Osteocyte (in vitro differentiated cells): ENCODE data around the gene PDZRN3. TPM values are rescaled to one million over a fixed set of nuclear protein-coding genes. Genes with fewer than 3 reads are reported as not detected.

Experiments
- DNase-seq: peaks from one replicate; pipeline ENCODE4 v3.0.0; 2021; ENCODE audit warnings: mixed read lengths; ENCODE audit not compliant: unreplicated experiment; ENCODE audit errors: extremely low spot score
- H3K27ac Mint-ChIP-seq: one replicate; pipeline ENCODE4 v1.8.0; 2021; ENCODE audit warnings: mild to moderate bottlenecking, mixed read lengths; ENCODE audit not compliant: unreplicated experiment
- H3K27me3 Mint-ChIP-seq: one replicate; pipeline ENCODE4 v1.8.0; 2021; ENCODE audit warnings: mixed read lengths; ENCODE audit not compliant: unreplicated experiment
- H3K36me3 Mint-ChIP-seq: one replicate; pipeline ENCODE4 v1.8.0; 2021; ENCODE audit warnings: mixed read lengths; ENCODE audit not compliant: unreplicated experiment
- H3K4me1 Mint-ChIP-seq: one replicate; pipeline ENCODE4 v1.8.0; 2021; ENCODE audit warnings: mixed read lengths; ENCODE audit not compliant: unreplicated experiment
- H3K4me3 Mint-ChIP-seq: one replicate; pipeline ENCODE4 v1.8.0; 2021; ENCODE audit warnings: mild to moderate bottlenecking, moderate library complexity, mixed read lengths; ENCODE audit not compliant: unreplicated experiment
- H3K9me3 Mint-ChIP-seq: one replicate; pipeline ENCODE4 v1.8.0; 2021; ENCODE audit warnings: mixed read lengths; ENCODE audit not compliant: unreplicated experiment
- total RNA-seq: library from RNA; stranded (reverse); gene quantifications from 2 replicates; pipeline ENCODE4 v1.2.1, GENCODE V29; 2021
- TF ChIP-seq, protein P1 (sequence below): fragments of 200-600 bp; sonication (generic); IDR thresholded peaks from 2 replicates; pipeline ENCODE4 v1.5.0; 2021; ENCODE audit warnings: antibody characterized with exemption, mild to moderate bottlenecking, moderate library complexity

The PDZRN3 gene
- total RNA-seq, 1 donor from 2014 or later = 34.1 TPM

DNA sequence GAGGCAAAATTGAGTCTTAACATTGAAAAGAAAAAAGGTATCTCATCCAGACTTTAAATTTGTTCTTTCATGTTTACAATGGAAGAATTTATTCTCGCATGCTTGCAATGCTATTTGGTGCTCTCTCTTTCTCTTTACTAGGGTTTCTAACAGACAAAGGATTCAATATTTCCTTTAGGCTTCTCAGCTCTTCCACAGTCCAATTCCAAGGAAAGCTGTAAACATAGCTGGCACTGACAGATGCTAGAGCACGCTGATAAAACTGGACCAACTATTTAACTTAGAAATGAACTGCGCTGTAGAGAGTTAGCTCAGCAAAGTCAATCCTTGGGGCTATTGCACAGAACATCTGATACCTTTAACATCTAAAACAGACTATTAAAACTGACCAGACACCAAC, 81.3 kb downstream of the PDZRN3 start:
- TF ChIP-seq, protein P1, sequence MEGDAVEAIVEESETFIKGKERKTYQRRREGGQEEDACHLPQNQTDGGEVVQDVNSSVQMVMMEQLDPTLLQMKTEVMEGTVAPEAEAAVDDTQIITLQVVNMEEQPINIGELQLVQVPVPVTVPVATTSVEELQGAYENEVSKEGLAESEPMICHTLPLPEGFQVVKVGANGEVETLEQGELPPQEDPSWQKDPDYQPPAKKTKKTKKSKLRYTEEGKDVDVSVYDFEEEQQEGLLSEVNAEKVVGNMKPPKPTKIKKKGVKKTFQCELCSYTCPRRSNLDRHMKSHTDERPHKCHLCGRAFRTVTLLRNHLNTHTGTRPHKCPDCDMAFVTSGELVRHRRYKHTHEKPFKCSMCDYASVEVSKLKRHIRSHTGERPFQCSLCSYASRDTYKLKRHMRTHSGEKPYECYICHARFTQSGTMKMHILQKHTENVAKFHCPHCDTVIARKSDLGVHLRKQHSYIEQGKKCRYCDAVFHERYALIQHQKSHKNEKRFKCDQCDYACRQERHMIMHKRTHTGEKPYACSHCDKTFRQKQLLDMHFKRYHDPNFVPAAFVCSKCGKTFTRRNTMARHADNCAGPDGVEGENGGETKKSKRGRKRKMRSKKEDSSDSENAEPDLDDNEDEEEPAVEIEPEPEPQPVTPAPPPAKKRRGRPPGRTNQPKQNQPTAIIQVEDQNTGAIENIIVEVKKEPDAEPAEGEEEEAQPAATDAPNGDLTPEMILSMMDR = no peak
- H3K27ac Mint-ChIP-seq = no peak overlapping the region
- H3K27me3 Mint-ChIP-seq = no peaks in the 10 kb centered on the region
- no peaks in the 10 kb centered on the region for H3K9me3 Mint-ChIP-seq
- no peak for DNase-seq
- H3K4me1 Mint-ChIP-seq = peaks cover 48% of the 10 kb centered on the region
- H3K4me3 Mint-ChIP-seq = no peak overlapping the region
- peaks cover 4% of the 10 kb centered on the region for H3K36me3 Mint-ChIP-seq

DNA sequence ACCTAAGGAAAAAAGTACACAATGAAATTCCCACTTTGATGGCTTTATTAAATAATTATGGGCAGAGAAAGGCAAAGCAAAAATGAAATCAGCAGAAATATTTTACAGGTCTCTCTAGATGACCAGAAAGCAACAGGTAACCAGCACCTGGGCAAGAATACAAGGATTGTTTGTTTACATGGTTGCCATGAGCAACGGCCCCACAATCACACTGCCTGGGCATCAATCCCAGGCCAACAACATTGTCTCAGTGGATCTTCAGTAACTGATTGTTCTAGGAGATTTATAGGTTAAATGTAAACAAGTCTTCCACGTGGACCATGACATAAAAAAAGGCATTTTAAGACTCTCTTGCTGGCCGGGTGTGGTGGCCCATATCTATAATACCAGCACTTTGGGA, 82.6 kb downstream of the PDZRN3 start:
- Mint-ChIP-seq H3K36me3 (peaks cover 4% of the 10 kb centered on the region), H3K27ac (no peak overlapping the region), H3K27me3 (no peaks in the 10 kb centered on the region), H3K9me3 (no peaks in the 10 kb centered on the region), H3K4me1 (peaks cover 40% of the 10 kb centered on the region), H3K4me3 (no peak overlapping the region)
- DNase-seq = no peak
- TF ChIP-seq, protein P1 = no peak

DNA sequence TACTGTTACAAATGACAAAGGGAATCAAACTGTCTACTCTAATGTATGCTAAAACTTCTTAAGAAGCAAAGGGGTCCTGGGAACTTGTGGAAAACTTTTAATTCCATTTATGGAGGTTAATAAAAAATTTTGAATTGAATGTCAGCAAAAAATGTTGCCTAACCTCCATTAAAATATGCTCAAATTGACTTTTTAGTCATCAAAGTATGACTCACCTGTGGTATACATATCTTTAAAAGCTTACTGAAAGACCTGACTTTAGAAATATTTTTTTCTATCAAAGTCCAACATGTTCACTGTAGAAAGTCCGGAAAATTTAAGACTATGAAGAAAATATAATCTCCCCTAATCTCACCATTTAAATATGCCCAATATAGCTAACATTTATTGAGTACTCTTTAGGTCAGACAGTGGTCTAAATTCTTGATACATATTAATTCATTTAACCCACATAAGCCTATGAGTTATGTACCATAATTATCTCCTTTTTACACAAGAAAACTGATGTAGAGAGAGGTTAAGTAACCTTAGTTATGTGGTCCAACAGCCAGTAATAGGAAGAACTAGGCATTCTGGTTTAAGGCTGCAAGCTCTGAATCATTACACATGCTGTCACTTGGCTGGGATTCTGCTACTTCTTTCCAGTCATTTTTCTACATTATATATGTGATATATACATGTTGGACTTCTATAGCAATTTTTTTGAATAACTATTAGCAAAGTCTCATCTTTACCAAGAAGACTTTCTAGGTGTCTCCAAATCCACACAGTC, 83.6 kb downstream of the PDZRN3 start:
- no peak for DNase-seq
- H3K4me3 Mint-ChIP-seq = no peak overlapping the region
- H3K27me3 Mint-ChIP-seq = no peaks in the 10 kb centered on the region
- no peaks in the 10 kb centered on the region for H3K9me3 Mint-ChIP-seq
- TF ChIP-seq, protein P1 = no peak
- H3K36me3 Mint-ChIP-seq = peaks cover 4% of the 10 kb centered on the region
- peaks cover 30% of the 10 kb centered on the region for H3K4me1 Mint-ChIP-seq
- H3K27ac Mint-ChIP-seq = no peak overlapping the region

DNA sequence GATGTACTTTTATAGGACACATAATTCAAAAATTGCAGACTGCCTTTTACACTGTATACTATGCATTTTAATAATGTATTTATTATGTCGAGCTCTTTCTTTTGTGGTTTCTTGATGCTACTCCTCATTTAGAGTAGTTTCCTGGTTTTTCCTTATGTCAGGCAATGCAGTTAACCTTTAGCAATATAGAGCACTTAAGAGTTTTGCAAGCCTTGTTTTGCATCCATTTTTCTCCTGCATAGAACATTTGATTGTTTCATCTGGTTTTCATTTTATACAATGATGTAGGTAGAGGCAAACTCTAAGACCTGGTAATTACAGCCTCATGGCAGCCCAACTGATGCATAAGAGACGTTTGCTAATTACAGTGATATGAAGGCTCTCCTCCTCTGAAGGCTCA, 86.3 kb downstream of the PDZRN3 start:
- Mint-ChIP-seq H3K27me3 (no peaks in the 10 kb centered on the region), H3K36me3 (peaks cover 9% of the 10 kb centered on the region), H3K9me3 (no peaks in the 10 kb centered on the region), H3K27ac (no peak overlapping the region), H3K4me3 (no peak overlapping the region), H3K4me1 (peaks cover 13% of the 10 kb centered on the region)
- DNase-seq = no peak
- TF ChIP-seq, protein P1 = no peak

DNA sequence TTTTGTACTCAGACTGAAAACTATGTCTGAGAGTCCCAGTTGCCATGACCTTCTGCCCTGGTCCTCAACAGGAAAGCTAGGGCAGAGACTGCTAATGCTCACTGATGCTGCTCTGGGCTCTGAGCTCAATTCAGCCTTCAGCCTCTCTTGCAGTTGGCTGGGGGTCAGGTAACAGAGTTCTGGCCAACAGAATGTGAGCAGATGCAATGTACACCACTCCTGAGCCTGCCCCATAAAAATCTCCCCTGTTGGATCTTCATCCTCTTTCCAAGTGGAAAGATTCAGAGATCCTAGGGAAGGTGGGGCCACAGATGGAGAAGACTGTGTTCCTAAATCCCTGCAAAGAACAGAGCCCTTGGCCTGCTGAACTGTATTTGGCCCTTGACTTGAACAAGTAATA, 87.8 kb downstream of the PDZRN3 start:
- Mint-ChIP-seq H3K4me3 (no peak overlapping the region), H3K27me3 (no peaks in the 10 kb centered on the region), H3K36me3 (peaks cover 8% of the 10 kb centered on the region), H3K27ac (no peak overlapping the region), H3K9me3 (no peaks in the 10 kb centered on the region), H3K4me1 (peaks cover 6% of the 10 kb centered on the region)
- TF ChIP-seq, protein P1 = no peak
- DNase-seq = no peak
